ENCODE measurements around the gene IQSEC1.

Gene IQSEC1

GRCh38 chr3:12933901-12934300, 139.3 kb downstream of the IQSEC1 start:
- Histone ChIP-seq H3K9me3 (ENCODE audit: insufficient read depth, low read length) (no peaks in the 10 kb centered on the region), H4K20me1 (ENCODE audit: low read depth, low read length) (no peaks in the 10 kb centered on the region), H2AFZ (ENCODE audit: low read depth, low read length, severe bottlenecking) (no peak overlapping the region), H3K27ac (ENCODE audit: low read depth, low read length) (no peak overlapping the region), H3K36me3 (ENCODE audit: low read length) (no peaks in the 10 kb centered on the region), H3K27me3 (ENCODE audit: low read length) (no peaks in the 10 kb centered on the region), H3F3A (ENCODE audit: insufficient read depth) (no peaks in the 10 kb centered on the region), H3K9me2 (replicated peaks; ENCODE audit: insufficient read depth, low read length) (no peaks in the 10 kb centered on the region), H3K4me3 (ENCODE audit: insufficient read depth, low read length, poor library complexity, severe bottlenecking) (no peak overlapping the region), H3K4me2 (ENCODE audit: low read depth, low read length, poor library complexity, severe bottlenecking) (no peak overlapping the region), H3K9ac (ENCODE audit: low read length) (no peak overlapping the region), H3K79me2 (ENCODE audit: insufficient read depth, low read length) (no peaks in the 10 kb centered on the region)
- TF ChIP-seq EZH2phosphoT487 (conservative IDR thresholded peaks at IDR 0.05; ENCODE audit: low read length) (no peak), CTCF (IDR thresholded peaks at IDR 0.05; ENCODE audit: insufficient read depth, low read length, poor library complexity, severe bottlenecking) (no peak)

GRCh38 chr3:12932754-12933153, 140.5 kb downstream of the IQSEC1 start:
- H3K9me3 ChIP-seq (ENCODE audit: insufficient read depth, low read length), result no peaks in the 10 kb centered on the region
- H3K27ac ChIP-seq (ENCODE audit: low read depth, low read length), result no peak overlapping the region
- no peak overlapping the region for H3K4me3 ChIP-seq (ENCODE audit: insufficient read depth, low read length, poor library complexity, severe bottlenecking)
- H3K4me2 ChIP-seq (ENCODE audit: low read depth, low read length, poor library complexity, severe bottlenecking), result no peak overlapping the region
- no peak overlapping the region for H3K9ac ChIP-seq (ENCODE audit: low read length)
- no peaks in the 10 kb centered on the region for H3F3A ChIP-seq (ENCODE audit: insufficient read depth)
- no peaks in the 10 kb centered on the region for H3K79me2 ChIP-seq (ENCODE audit: insufficient read depth, low read length)
- TF ChIP-seq EZH2phosphoT487 (conservative IDR thresholded peaks at IDR 0.05; ENCODE audit: low read length) (no peak), CTCF (IDR thresholded peaks at IDR 0.05; ENCODE audit: insufficient read depth, low read length, poor library complexity, severe bottlenecking) (no peak)
- H3K9me2 ChIP-seq (replicated peaks; ENCODE audit: insufficient read depth, low read length), result no peaks in the 10 kb centered on the region
- no peak overlapping the region for H2AFZ ChIP-seq (ENCODE audit: low read depth, low read length, severe bottlenecking)
- no peaks in the 10 kb centered on the region for H3K36me3 ChIP-seq (ENCODE audit: low read length)
- no peaks in the 10 kb centered on the region for H4K20me1 ChIP-seq (ENCODE audit: low read depth, low read length)
- no peaks in the 10 kb centered on the region for H3K27me3 ChIP-seq (ENCODE audit: low read length)

- Histone ChIP-seq H4K20me1 (ENCODE audit: low read depth, low read length) (no peaks in the 10 kb centered on the region), H3K9me3 (ENCODE audit: insufficient read depth, low read length) (no peaks in the 10 kb centered on the region), H3K27ac (ENCODE audit: low read depth, low read length) (no peak overlapping the region), H3K27me3 (ENCODE audit: low read length) (no peaks in the 10 kb centered on the region), H3K4me2 (ENCODE audit: low read depth, low read length, poor library complexity, severe bottlenecking) (no peak overlapping the region), H3F3A (ENCODE audit: insufficient read depth) (no peaks in the 10 kb centered on the region), H3K79me2 (ENCODE audit: insufficient read depth, low read length) (no peaks in the 10 kb centered on the region), H3K36me3 (ENCODE audit: low read length) (no peaks in the 10 kb centered on the region), H3K9ac (ENCODE audit: low read length) (no peak overlapping the region), H2AFZ (ENCODE audit: low read depth, low read length, severe bottlenecking) (no peak overlapping the region), H3K4me3 (ENCODE audit: insufficient read depth, low read length, poor library complexity, severe bottlenecking) (no peak overlapping the region), H3K9me2 (replicated peaks; ENCODE audit: insufficient read depth, low read length) (no peaks in the 10 kb centered on the region)
- TF ChIP-seq CTCF (IDR thresholded peaks at IDR 0.05; ENCODE audit: insufficient read depth, low read length, poor library complexity, severe bottlenecking) (no peak), EZH2phosphoT487 (conservative IDR thresholded peaks at IDR 0.05; ENCODE audit: low read length) (no peak)
Observed at GRCh38 chr3:12932347-12932746, 140.9 kb downstream of the IQSEC1 start.
